HG03469 (cell line): ENCODE data around the gene USP4.
A peak's percentile ranks its signal among the peaks of the same experiment; 100 is the strongest.
"Not testable (repeated sequence)": the region's sequence is repeated elsewhere in the genome, so short reads cannot be mapped to it uniquely, and the experiment has no call there.

Experiments
- ATAC-seq: cut with Tn5 transposase; IDR thresholded peaks from one replicate; pipeline ENCODE4 v1.9.1; 2021; ENCODE audit warnings: mild to moderate bottlenecking, moderate library complexity, moderate number of reproducible peaks; ENCODE audit not compliant: unreplicated experiment

Gene USP4

DNA sequence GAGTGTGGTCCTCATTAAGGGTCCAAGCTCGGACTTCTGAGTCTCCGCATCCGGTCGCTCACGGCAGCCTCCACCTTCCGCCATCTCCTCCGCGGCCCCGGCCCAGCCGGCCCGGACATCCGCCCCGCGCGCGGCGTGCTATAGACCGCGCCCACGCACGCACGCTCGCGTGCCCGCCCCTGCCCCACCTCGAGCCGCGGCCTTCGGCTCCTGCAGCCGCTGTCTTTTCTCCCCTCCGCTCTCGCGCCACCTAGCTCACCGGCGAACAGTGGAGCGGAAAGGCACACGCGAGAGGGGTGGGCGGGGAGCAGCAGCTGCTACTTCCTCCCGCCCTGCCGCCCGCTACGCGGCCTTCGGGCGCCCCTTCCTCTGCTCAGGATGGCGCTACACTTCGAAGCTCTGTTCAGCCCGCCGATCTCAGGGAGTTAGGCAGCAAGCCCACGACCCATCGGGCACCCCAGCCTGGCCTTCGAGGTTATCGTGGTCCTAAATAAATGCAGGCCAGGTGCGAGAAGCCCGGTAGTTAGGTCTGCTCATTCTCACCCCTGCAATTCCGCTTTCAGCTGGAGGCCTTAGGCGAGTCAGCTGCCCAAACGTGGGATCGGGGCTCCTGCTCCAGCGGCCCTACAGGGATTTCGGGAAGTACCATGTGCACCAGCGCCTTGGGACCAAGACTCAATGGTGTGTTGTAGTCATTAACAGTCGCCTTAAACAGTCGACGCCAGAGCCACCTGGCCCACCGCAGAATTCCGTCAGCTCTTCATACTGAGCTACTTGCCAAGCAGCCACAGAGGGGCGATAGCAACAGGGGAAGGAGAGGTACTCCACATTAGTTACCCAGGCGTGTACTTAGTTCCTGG lies at the start of gene USP4:
USP4 (minus strand) TSS at position 113 of the 860 bp plus-strand sequence; CDS start at position 84, 29 bp downstream.
- ATAC-seq = peak; percentile 63

- no peak for ATAC-seq
Measured at GRCh38 chr3:49389297-49389696, 49.4 kb upstream of the USP4 start.

GRCh38 chr3:49388289-49388820 lies 48.5 kb upstream of the USP4 start:
- no peak for ATAC-seq

GRCh38 chr3:49387721-49388120 lies 47.9 kb upstream of the USP4 start:
- no peak for ATAC-seq

- no peak for ATAC-seq
Measured at GRCh38 chr3:49386056-49386756, 46.4 kb upstream of the USP4 start.

GRCh38 chr3:49385617-49386016 lies 45.8 kb upstream of the USP4 start:
- no peak for ATAC-seq

GRCh38 chr3:49383387-49383786 lies 43.5 kb upstream of the USP4 start:
- ATAC-seq = no peak

DNA sequence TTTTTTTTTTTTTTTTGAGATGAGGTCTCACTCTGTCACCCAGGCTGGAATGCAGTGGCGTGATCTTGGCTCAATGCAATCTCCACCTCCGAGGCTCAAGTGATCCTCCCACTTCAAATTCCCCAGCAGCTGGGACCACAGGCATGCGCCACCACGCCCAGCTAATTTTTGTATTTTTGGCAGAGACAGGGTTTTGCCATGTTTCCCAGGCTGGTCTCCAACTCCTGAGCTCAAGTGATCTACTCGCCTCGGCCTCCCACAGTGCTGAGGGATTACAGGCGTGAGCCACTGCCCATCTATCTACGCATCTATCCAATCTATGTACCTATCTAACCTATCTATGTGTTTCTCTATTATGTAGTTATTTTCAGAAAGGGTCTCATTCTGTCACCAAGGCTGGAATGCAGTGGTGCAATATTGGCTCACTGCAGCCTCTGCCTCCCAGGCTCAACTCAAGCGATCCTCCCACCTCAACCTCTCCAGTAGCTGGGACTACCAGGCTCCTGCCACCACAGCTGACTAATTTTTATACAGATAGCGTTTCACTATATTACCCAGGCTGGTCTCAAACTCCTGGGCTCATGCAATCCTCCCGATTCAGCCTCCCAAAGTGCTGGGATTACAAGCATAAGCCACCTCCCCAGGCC lies 38.5 kb upstream of the USP4 start:
- no peak for ATAC-seq

DNA sequence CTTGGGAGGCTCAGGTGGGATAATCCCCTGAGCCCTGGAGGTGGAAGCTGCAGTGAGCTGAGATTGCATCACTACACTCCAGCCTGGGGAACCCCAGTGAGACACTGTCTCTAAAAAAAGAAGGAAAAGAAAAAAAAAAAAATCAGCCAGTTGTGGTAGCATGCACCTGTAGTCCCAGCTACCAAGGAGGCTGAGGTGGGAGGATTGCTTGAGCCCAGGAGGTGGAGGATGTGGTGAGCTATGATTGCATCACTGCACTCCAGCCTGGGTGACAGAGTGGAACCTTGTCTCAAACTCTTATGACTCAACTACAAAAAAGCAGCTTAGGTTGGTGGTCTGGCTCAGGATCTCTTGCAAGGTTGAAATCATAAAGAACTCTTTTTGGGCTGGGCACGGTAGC lies 37.6 kb upstream of the USP4 start:
- no peak for ATAC-seq

GRCh38 chr3:49371946-49372345 lies 32.1 kb upstream of the USP4 start:
- no peak for ATAC-seq

GRCh38 chr3:49370585-49371290 lies 30.9 kb upstream of the USP4 start:
- ATAC-seq = no peak

GRCh38 chr3:49362561-49362960 lies 22.7 kb upstream of the USP4 start:
- ATAC-seq = no peak

DNA sequence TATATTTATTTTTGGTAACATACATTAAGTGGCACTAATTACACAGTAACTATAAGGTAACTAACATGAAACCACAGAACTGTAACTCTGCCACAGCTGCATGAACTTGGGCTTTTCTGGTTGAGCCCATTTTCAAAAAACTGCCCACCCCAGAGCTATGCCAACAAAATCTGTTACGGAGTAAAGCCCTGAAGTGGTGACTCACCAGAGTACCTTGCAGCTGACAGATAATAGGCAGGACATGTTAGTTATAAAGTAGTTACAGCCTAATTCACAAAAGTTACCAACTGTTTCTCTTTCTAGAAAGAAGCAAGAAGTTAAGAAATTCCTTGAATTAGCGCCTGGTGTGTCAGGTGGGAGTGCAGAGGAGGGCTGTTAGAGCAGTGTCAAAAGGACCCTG lies 19.8 kb upstream of the USP4 start:
- no peak for ATAC-seq

DNA sequence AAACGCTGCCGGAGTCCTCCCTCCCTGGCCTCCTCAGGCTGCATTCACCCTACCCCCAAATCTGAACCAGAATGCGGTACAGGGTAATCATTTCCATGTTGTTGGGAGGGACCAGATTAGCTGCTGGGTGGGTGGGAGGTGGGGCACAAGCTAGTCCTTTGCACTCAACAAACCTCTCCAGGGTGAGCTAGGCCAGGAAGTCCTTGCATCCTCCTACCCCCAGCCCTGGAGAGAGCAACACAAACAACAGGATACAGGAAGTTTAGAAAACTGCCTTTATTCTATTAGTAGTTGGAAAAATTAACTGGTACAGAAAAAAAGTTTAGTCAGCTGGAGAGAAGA lies 19.0 kb upstream of the USP4 start:
- ATAC-seq = no peak

GRCh38 chr3:49358217-49358883 lies 18.5 kb upstream of the USP4 start, which contains the start of gene GPX1:
GPX1 (minus strand) TSS chr3:49358353; CDS start chr3:49358278, 75 bp downstream.
- peak; percentile 62 for ATAC-seq

- not testable (repeated sequence) for ATAC-seq
Measured at GRCh38 chr3:49357443-49358216, 17.8 kb upstream of the USP4 start.

- not testable (repeated sequence) for ATAC-seq
Measured at GRCh38 chr3:49357095-49357442, 17.2 kb upstream of the USP4 start.

GRCh38 chr3:49352890-49353421 lies 13.1 kb upstream of the USP4 start:
- no peak for ATAC-seq

DNA sequence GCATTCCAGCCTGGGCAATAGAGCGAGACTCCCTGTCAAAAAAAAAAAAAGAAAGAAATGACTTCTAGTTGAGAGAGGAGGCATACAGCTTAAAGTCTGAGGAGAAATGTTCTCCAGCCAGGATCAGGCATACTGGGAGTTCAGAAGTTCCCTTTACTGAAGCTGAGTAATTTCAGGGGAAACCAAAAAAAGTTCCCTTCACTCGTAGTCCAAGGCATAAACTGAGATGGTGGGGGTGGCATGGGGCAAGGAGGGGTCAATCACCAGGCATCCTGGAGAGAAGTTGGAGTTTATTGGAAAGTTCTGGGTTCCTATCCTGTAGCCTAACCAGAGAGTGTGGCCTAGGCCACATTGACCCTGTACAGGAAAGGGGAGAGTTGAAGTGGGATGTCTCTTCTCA lies 12.4 kb upstream of the USP4 start:
- ATAC-seq = no peak
